CD4-positive, alpha-beta T cell (primary cell): ENCODE measurements around the gene XKR7. TPM values are rescaled to one million over a fixed set of nuclear protein-coding genes. Genes with fewer than 3 reads are reported as not detected.

Source experiments
- ATAC-seq: fragments of 200-7000 bp; cut with Tn5 transposase; one replicate; pipeline ENCODE4 v1.10.0; 2022; ENCODE audit warnings: mild to moderate bottlenecking; ENCODE audit not compliant: poor library complexity
- CTCF ChIA-PET: fragments of 350-600 bp; sonication (Branson Sonifier 250); formaldehyde crosslinking; loops from one replicate; lab custom pipeline; 2021; ENCODE audit warnings: antibody characterized with exemption, inconsistent platforms; lab: Charles Lee
- POLR2A ChIA-PET: fragments of 350-600 bp; sonication (Branson Sonifier 250); formaldehyde crosslinking; loops from one replicate; lab custom pipeline; 2021; ENCODE audit warnings: antibody characterized with exemption, inconsistent platforms; lab: Charles Lee
- DNase-seq, 14 experiments: peaks; one replicate each; pipeline ENCODE4 v3.0.0-alpha.2; 2013 to 2020; ENCODE audit warnings: mixed read lengths in 2 of 14
- H3K27ac ChIP-seq, 2 donors: one replicate each; pipeline versions ENCODE4 v1.5.1 to v1.7.0; 2013; ENCODE audit warnings: low read length in 2 of 2, low read depth in 1 of 2, mild to moderate bottlenecking in 1 of 2
- H3K27me3 ChIP-seq, 2 experiments: 1 replicate in 1 of 2; 2 replicates in 1 of 2; pipeline versions ENCODE4 v1.6.1 to v1.7.0; 2013; ENCODE audit warnings: low read length in 2 of 2, control low read depth in 1 of 2, mild to moderate bottlenecking in 1 of 2, moderate library complexity in 1 of 2; ENCODE audit not compliant: insufficient read depth in 2 of 2, control insufficient read depth in 1 of 2
- H3K36me3 ChIP-seq: one replicate; pipeline ENCODE4 v1.6.1; 2013; ENCODE audit warnings: low read length, control low read depth; ENCODE audit not compliant: insufficient read depth
- H3K4me1 ChIP-seq: one replicate; pipeline ENCODE4 v1.6.1; 2013; ENCODE audit warnings: low read length, control low read depth; ENCODE audit not compliant: insufficient read depth
- H3K4me3 ChIP-seq: one replicate; pipeline ENCODE4 v1.5.1; 2013; ENCODE audit warnings: mild to moderate bottlenecking, low read length, moderate library complexity
- H3K9me3 ChIP-seq, 2 experiments: 1 replicate in 1 of 2; 2 replicates in 1 of 2; pipeline versions ENCODE4 v1.6.1 to v1.7.0; 2013; ENCODE audit warnings: low read length in 2 of 2, mild to moderate bottlenecking in 2 of 2, control low read depth in 1 of 2, moderate library complexity in 1 of 2; ENCODE audit not compliant: control insufficient read depth in 1 of 2, insufficient read depth in 1 of 2
- H3K27ac Mint-ChIP-seq: one replicate; pipeline ENCODE4 v1.8.0; 2020; ENCODE audit warnings: mixed read lengths
- H3K27me3 Mint-ChIP-seq: one replicate; pipeline ENCODE4 v1.8.0; 2021; ENCODE audit warnings: mixed read lengths
- H3K36me3 Mint-ChIP-seq: one replicate; pipeline ENCODE4 v1.8.0; 2021; ENCODE audit warnings: low read depth, mixed read lengths
- H3K4me1 Mint-ChIP-seq: one replicate; pipeline ENCODE4 v1.8.0; 2021; ENCODE audit warnings: low read depth, mixed read lengths
- H3K4me3 Mint-ChIP-seq: one replicate; pipeline ENCODE4 v1.8.0; 2020; ENCODE audit warnings: mild to moderate bottlenecking, mixed read lengths
- H3K9me3 Mint-ChIP-seq: one replicate; pipeline ENCODE4 v1.8.0; 2020; ENCODE audit warnings: mixed read lengths
- CTCF ChIP-seq: fragments of 200-600 bp; IDR thresholded peaks from one replicate; pipeline ENCODE4 v1.8.0; 2022; ENCODE audit warnings: antibody characterized with exemption, mild to moderate bottlenecking
- intact Hi-C, 2 experiments: fragments of 100-400 bp; cut with DNase I in 1 of 2; cut with micrococcal nuclease in 1 of 2; formaldehyde crosslinking; loops; one replicate each; pipeline versions ENCODE4 v1.15.1 to v1.9.0; 2023 to 2025; cut with DNase I, micrococcal nuclease
- total RNA-seq, 174 experiments: library from RNA in 2 of 174; stranded (reverse) in 2 of 174; gene quantifications; one replicate each; pipeline ENCODE4 v1.2.3 and lab custom pipeline; 2021 to 2026

XKR7 gene
- total RNA-seq, 2 experiments from 2014 or later = not detected

- Mint-ChIP-seq H3K4me1 (no peaks in the 10 kb centered on the region), H3K36me3 (no peaks in the 10 kb centered on the region), H3K27ac (no peak overlapping the region), H3K9me3 (no peaks in the 10 kb centered on the region), H3K27me3 (peaks cover 34% of the 10 kb centered on the region), H3K4me3 (no peak overlapping the region)
- no peak for DNase-seq
- Histone ChIP-seq H3K4me3 (no peak overlapping the region), H3K27ac (no peak overlapping the region), H3K36me3 (no peaks in the 10 kb centered on the region), H3K9me3 (peaks cover 0 to 6% of the 10 kb centered on the region in 2 experiments), H3K4me1 (no peaks in the 10 kb centered on the region), H3K27me3 (peaks cover 12 to 27% of the 10 kb centered on the region in 2 experiments)
- POLR2A ChIA-PET = no interaction called here
- CTCF ChIA-PET = no interaction called here
- intact Hi-C loops = no loop called here
- ATAC-seq = no peak
- TF ChIP-seq CTCF = no peak
Measured at GRCh38 chr20:31991339-31991705, 23.4 kb downstream of the XKR7 start.

DNA sequence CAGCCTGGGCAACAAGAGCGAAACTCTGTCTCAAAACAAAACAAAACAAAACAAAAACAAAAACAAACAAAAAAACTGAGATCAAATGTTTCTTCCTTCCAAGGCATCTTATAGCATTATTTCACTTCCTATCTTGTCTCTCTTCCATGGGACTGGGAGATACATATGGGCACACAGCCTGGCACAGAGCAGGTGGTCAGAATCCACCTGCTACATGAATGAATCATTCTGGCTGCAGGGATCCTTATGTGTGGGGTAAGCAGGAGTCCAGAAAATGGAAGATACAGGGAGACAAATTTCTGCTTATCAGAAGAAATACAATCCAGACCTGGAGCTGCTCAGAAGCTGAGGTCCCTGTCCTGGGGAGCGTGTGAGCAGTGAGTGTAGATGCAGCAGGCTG is 24.1 kb downstream of the XKR7 start:
- intact Hi-C loops = no loop called here
- no peaks in the 10 kb centered on the region for H3K4me1 ChIP-seq
- Mint-ChIP-seq H3K27me3 (peaks cover 41% of the 10 kb centered on the region), H3K4me3 (no peak overlapping the region), H3K9me3 (no peaks in the 10 kb centered on the region), H3K36me3 (no peaks in the 10 kb centered on the region), H3K4me1 (no peaks in the 10 kb centered on the region), H3K27ac (no peak overlapping the region)
- no peak for TF ChIP-seq CTCF
- DNase-seq (no peak), ATAC-seq (no peak)
- H3K27me3 ChIP-seq = peaks cover 12 to 31% of the 10 kb centered on the region in 2 experiments
- peaks cover 0 to 12% of the 10 kb centered on the region in 2 experiments for H3K9me3 ChIP-seq
- H3K36me3 ChIP-seq = no peaks in the 10 kb centered on the region
- ChIA-PET POLR2A (no interaction called here), CTCF (no interaction called here)
- no peak overlapping the region for H3K4me3 ChIP-seq
- no peak overlapping the region for H3K27ac ChIP-seq

DNA sequence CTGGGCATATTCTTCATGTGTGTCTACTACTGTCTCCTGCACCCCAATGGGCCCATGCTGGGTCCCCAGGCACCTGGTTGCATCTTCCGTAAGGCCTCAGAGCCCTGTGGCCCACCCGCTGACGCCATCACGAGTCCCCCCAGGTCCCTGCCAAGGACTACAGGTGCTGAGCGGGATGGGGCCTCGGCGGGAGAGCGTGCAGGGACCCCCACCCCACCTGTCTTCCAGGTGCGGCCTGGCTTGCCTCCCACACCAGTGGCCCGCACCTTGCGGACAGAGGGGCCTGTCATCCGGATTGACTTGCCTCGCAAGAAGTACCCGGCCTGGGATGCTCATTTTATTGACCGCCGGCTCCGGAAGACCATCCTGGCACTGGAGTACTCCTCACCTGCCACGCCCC is 29.0 kb downstream of the XKR7 start:
- intact Hi-C loops = no loop called here
- no peaks in the 10 kb centered on the region for H3K36me3 ChIP-seq
- DNase-seq = no peak
- H3K4me3 ChIP-seq = no peak overlapping the region
- POLR2A ChIA-PET = no interaction called here
- H3K36me3 Mint-ChIP-seq = no peaks in the 10 kb centered on the region
- no peaks in the 10 kb centered on the region for H3K4me1 Mint-ChIP-seq
- H3K27me3 Mint-ChIP-seq = peaks cover 41% of the 10 kb centered on the region
- TF ChIP-seq CTCF = no peak
- CTCF ChIA-PET = no interaction called here
- no peak for ATAC-seq
- H3K27ac ChIP-seq = no peak overlapping the region
- peaks cover 0 to 12% of the 10 kb centered on the region in 2 experiments for H3K9me3 ChIP-seq
- H3K4me3 Mint-ChIP-seq = no peak overlapping the region
- no peak overlapping the region for H3K27ac Mint-ChIP-seq
- no peaks in the 10 kb centered on the region for H3K9me3 Mint-ChIP-seq
- H3K4me1 ChIP-seq = no peaks in the 10 kb centered on the region
- peaks cover 12 to 31% of the 10 kb centered on the region in 2 experiments for H3K27me3 ChIP-seq
